Rectal smooth muscle tissue (tissue), 1 donor: ENCODE measurements around the gene SRRM1.
A peak's percentile ranks its signal among the peaks of the same experiment; 100 is the strongest.
"Not testable (repeated sequence)": the region's sequence is repeated elsewhere in the genome, so short reads cannot be mapped to it uniquely, and the experiment has no call there.

ENCODE experiments used
- H3K27ac ChIP-seq: one replicate; pipeline ENCODE4 v1.7.0; 2013; ENCODE audit warnings: low read depth, low read length, inconsistent platforms
- H3K27me3 ChIP-seq: one replicate; pipeline ENCODE4 v1.7.0; 2013; ENCODE audit warnings: low read length; ENCODE audit not compliant: control insufficient read depth, insufficient read depth
- H3K36me3 ChIP-seq: one replicate; pipeline ENCODE4 v1.7.0; 2013; ENCODE audit warnings: low read length; ENCODE audit not compliant: control insufficient read depth, insufficient read depth
- H3K4me1 ChIP-seq: one replicate; pipeline ENCODE4 v1.7.0; 2013; ENCODE audit warnings: low read length; ENCODE audit not compliant: control insufficient read depth, insufficient read depth
- H3K4me3 ChIP-seq: one replicate; pipeline ENCODE4 v1.7.0; 2013; ENCODE audit warnings: low read length
- H3K9ac ChIP-seq: one replicate; pipeline ENCODE4 v1.7.0; 2013; ENCODE audit warnings: low read length

SRRM1 gene

DNA sequence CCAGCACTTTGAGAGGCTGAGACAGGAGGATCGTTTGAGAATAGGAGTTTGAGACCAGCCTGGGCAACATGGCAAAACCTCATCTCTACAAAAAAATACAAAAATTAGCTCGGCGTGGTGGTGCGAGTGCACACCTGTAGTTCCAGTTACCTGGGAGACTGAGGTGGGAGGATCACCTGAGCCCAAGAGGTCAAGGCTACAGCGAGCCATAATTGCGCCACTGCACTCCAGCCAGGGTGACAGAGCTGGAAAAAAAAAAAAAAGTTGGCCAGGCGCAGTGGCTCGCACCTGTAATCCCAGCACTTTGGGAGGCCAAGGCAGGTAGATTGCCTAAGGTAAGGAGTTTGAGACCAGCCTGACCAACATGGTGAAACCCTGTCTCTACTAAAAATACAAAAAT is 55.2 kb downstream of the SRRM1 start:
- not testable (repeated sequence) for H3K4me1 ChIP-seq, H3K36me3 ChIP-seq, H3K4me3 ChIP-seq, H3K27me3 ChIP-seq, H3K27ac ChIP-seq, H3K9ac ChIP-seq

DNA sequence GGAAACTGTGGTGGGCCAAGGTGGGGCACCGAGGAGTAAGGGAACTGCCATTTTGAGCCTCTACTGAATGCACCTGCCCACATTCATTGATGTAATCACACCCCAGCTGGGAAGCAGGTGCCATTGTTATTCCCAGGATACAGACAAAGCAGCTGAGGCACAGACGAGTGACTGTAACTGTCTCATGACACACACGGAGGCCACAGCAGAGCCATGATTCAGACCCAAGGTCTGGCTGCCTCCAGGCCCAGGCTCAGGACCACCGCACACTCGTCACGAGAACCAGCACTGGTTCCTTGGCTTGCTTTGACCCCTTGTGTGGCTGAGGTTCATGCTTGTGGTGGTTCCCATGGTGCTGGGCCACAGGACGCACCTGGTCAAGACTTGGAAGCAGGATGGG is 56.5 kb downstream of the SRRM1 start:
- Histone ChIP-seq H3K4me1 (no peaks in the 10 kb centered on the region), H3K9ac (no peak overlapping the region), H3K27ac (no peak overlapping the region), H3K27me3 (no peaks in the 10 kb centered on the region), H3K36me3 (no peaks in the 10 kb centered on the region), H3K4me3 (no peak overlapping the region)

DNA sequence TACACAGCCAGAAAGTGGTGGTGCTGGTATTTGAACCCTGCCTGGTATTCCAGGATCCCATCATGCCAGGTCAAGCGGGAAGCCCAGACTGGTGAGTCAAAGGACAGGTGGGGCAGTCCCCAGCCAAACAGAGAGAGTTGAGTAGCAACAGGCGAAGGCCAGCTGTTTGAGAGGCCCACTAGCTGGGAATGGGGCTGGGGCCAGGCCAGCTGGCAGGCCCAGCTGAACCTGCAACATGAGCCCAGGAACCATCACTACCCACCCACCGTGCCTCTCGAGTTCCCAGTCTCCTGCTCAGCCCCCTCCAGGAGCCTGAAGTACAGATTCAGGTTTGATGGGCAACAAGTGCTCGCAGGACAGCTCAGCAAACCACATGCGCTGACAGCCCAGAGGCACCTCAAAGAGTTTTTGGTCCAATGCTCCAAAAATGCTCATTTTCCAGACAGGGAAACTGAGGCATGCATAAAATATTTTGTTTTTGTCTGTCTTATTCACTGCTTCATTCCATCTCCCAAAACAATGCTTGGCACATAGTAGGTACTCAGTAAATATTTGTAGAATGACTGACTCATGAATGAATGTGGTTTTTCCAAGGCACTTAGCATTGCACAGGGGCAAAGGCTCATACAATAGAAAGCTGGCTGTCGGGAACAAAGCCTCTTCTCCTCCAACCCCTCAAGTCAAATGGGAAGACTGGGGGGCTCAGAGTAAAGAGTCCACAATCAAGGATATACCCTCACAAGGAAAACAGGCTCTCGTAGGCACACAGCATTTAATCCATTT is 59.6 kb downstream of the SRRM1 start:
- Histone ChIP-seq H3K27me3 (no peaks in the 10 kb centered on the region), H3K36me3 (no peaks in the 10 kb centered on the region), H3K9ac (no peak overlapping the region), H3K4me3 (no peak overlapping the region), H3K4me1 (peaks cover 4% of the 10 kb centered on the region), H3K27ac (no peak overlapping the region)

DNA sequence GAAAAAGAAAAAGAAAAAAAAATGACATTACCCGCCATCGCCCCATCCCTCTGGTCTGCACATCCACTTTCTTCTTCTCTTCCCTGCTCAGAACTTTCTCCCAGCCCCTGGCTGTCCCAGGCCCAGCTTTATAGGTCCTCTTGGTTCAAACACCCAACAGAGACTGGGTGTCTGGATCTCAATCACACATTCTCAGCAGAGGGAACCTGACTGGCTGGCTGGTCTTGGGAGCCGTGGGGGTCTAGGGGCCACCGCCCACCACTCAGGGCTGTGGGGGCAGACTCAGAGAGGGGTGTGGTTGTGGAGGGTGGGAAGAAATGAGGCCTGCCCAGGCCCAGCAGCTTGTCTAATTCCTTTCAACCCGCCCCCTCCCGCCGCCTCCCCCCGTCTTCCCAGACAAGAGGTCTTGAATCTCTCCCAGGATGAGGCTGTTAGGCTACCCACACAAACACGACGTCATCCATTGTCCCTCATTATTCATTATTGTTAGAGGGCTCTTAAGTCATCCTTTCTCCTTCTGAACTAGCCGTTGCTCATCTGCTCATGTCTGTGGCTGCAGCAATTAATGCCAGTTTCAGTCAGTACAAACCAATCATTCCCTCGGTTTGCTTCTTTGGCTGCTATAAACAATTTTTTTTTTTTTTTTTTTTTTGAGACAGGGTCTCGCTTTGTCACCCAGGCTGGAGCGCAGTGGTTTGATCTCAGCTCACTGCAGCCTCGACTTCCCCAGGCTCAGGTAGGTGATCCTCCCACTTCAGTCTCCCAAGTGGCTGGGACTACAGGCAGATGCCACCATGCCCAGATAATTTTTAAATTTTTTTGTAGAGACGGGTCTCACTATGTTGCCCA is 61.5 kb downstream of the SRRM1 start:
- H3K36me3 ChIP-seq: no peaks in the 10 kb centered on the region
- no peaks in the 10 kb centered on the region for H3K27me3 ChIP-seq
- peak overlapping the region; percentile 10 for H3K27ac ChIP-seq
- peaks cover 4% of the 10 kb centered on the region for H3K4me1 ChIP-seq
- H3K4me3 ChIP-seq: no peak overlapping the region
- no peak overlapping the region for H3K9ac ChIP-seq

DNA sequence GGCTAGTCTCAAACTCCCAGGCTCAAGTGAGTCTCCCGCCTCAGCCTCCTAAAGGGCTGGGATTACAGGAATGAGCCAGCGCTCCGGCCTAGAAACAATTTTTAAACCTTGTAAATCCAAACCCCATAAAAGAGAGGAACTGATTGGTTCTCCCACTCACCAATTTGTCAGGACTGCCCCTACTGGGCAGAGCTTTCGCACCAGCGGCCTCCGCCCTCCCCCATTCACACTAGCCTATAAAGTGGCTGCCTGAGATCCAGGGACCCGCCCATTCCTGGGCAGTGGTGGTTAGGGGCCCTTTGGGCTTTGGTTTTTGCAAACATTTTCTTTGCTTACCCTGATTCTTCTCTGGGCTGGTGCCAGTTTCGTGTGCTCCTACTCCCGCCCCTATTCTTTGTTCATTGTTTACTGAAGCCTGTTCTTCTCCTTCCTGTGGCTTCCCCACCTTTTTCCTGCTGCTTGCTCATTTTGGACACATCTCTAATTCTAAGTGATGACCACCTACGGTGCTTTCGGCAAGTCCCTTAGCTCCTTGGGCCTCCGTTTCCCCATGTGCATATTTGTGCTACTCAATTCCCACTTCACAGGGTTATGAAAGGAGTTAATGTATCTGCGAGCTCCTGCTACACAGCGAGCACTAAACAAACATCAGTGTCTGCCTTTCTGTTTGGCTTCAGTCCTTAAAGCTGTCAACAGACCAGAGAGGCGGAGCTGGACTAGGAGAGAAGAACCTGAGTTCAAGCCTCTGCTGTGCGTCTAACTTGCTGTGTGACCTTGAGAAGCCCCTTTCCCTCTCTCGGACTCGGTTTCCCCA is 62.4 kb downstream of the SRRM1 start:
- peak overlapping the region; percentile 44 for H3K4me3 ChIP-seq
- H3K36me3 ChIP-seq: no peaks in the 10 kb centered on the region
- peak overlapping the region; percentile 10 for H3K27ac ChIP-seq
- no peak overlapping the region for H3K9ac ChIP-seq
- peaks cover 4% of the 10 kb centered on the region for H3K4me1 ChIP-seq
- no peaks in the 10 kb centered on the region for H3K27me3 ChIP-seq

DNA sequence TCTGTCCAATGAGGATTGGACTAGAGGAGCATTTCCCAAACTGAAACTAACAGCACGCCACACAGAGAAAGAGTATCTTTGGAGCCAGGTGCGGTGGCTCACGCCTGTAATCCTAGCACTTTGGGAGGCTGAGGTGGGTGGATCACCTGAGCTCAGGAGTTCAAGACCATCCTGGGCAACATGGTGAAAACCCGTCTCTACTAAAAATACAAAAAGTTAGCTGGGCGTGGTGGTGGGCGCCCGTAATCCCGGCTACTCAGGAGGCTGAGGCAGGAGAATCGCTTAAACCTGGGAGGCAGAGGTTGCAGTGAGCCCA is 62.9 kb downstream of the SRRM1 start:
- H3K4me3 ChIP-seq: peak overlapping the region; percentile 44
- H3K27me3 ChIP-seq, H3K4me1 ChIP-seq, H3K9ac ChIP-seq, H3K27ac ChIP-seq, H3K36me3 ChIP-seq: not testable (repeated sequence)

DNA sequence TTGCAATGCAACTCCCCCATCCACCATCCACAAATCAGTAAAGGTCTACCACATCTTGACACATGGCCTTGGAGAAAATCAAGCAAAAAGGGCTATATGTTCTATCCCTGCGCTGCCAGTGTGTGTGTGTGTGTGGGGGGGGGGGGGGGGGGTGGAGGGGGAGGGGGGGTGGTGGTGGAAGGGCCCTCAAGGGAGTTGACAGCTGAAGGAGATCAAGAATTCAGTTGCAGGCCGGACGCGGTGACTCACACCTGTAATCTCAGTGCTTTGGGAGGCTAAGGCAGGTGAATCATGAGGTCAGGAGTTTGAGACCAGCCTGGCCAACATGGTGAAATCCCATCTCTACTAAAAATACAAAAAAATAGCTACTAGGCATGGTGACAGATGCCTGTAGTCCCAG is 64.6 kb downstream of the SRRM1 start:
- peaks cover 4% of the 10 kb centered on the region for H3K4me1 ChIP-seq
- H3K4me3 ChIP-seq: no peak overlapping the region
- no peak overlapping the region for H3K9ac ChIP-seq
- H3K36me3 ChIP-seq: no peaks in the 10 kb centered on the region
- H3K27me3 ChIP-seq: no peaks in the 10 kb centered on the region
- no peak overlapping the region for H3K27ac ChIP-seq

DNA sequence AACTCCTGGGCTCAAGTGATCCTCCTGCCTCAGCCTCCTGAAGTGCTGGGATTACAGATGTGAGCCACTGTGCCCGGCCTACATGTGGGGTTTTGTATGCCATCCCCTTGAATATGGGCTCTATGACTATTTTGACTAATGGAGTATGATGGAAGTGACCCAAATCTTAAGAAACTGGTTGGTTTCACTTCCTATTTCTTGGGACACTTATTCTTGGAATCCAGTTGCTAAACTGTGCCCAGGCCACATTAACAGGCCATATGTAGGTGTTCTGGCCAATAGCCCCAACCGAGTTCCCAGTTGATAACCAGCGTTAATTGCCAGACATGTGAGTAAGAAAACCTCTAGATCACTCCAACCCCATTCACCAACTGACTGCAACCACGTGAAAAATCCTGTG is 65.8 kb downstream of the SRRM1 start:
- Histone ChIP-seq H3K36me3 (no peaks in the 10 kb centered on the region), H3K4me3 (no peak overlapping the region), H3K27me3 (no peaks in the 10 kb centered on the region), H3K27ac (no peak overlapping the region), H3K4me1 (peaks cover 4% of the 10 kb centered on the region), H3K9ac (no peak overlapping the region)

DNA sequence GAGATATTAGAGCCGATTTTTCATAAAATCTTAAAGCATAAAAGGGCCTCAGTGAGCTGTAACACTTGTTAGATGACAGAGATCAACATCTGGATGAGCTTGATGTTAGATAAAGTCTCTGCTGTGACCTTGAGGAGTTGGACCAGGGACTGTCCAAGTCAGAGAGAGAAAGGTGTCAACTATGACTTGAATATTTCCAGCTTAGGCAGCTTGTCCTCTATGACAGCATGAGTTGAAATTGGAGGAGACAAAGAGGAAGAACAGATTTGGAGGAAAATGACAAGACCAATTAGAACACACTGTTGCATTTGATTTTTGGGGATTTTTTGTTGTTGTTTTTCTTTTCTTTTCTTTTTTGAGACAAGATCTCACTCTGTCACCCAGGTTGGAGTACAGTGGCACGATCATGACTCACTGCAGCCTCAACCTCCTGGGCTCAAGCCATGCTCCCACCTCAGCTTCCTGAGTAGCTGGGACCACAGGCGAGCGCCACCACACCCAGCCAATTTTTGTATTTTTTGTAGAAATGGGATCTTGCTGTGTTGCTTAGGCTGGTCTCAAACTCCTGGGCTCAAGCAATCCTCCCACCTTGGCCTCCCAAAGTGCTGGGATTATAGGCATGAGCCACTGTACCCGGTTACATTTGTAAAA is 66.8 kb downstream of the SRRM1 start:
- Histone ChIP-seq H3K9ac (no peak overlapping the region), H3K27me3 (no peaks in the 10 kb centered on the region), H3K27ac (no peak overlapping the region), H3K4me3 (no peak overlapping the region), H3K4me1 (peaks cover 4% of the 10 kb centered on the region), H3K36me3 (no peaks in the 10 kb centered on the region)

DNA sequence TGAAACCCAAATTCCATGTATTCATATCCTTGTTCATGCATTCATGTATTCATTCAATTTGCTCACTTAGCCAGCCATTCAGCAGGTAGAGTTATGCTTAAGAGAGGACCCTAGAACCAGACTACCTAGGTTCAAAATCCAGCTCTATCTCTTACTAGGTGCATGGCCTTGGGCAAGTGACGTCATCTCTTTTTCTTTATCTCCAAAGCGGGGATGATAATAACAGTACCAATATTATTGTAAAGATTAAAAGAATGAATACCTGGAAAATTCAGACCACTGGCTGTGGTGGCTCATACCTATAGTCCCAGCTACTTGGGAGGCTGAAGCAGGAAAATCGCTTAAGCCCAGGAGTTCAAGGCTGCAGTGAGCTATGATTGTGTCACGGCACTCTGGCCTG is 68.2 kb downstream of the SRRM1 start:
- Histone ChIP-seq H3K36me3 (no peaks in the 10 kb centered on the region), H3K27me3 (no peaks in the 10 kb centered on the region), H3K4me3 (no peak overlapping the region), H3K27ac (no peak overlapping the region), H3K9ac (no peak overlapping the region), H3K4me1 (no peaks in the 10 kb centered on the region)

DNA sequence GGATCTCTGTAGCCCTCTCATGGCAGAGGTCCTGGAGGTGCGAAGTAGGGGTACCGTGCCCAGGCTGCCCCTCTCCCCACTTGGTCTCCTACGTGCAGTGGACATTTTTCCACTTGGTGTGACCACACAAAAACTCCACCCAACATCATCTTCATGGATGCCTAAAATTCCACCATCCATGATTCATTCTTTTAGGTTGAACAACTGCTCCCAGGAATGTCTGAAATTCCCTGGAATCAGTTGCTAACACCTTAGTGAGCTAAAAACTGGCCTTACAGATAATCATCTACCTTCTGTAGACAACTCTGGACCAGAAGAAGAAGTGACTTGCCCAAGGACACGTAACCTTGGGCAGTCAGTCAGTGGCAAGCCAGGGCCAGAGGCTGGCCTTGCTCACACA is 70.1 kb downstream of the SRRM1 start:
- H3K27ac ChIP-seq: no peak overlapping the region
- H3K4me1 ChIP-seq: no peaks in the 10 kb centered on the region
- no peaks in the 10 kb centered on the region for H3K36me3 ChIP-seq
- H3K27me3 ChIP-seq: no peaks in the 10 kb centered on the region
- H3K9ac ChIP-seq: no peak overlapping the region
- no peak overlapping the region for H3K4me3 ChIP-seq

DNA sequence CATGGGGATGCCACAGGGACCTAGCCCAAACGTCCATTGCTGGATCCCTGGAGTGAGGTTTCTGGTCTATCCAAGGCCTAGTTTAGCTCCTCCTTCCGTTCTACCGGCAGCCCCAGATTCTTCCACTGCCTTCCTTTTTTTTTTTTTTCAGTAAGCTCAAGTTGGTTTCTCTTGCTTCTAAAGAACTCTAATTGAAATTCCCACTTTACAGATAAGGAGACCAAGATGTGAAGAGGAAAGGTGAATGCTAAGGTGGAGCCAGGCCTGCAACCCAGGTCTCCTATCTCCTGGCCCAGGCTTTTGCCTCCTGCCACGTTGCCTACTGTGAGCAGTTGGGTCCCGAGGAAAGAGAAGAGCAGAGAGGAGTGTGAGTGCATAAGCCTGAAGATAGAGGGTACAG is 70.6 kb downstream of the SRRM1 start:
- Histone ChIP-seq H3K36me3 (no peaks in the 10 kb centered on the region), H3K27me3 (no peaks in the 10 kb centered on the region), H3K4me3 (no peak overlapping the region), H3K9ac (no peak overlapping the region), H3K4me1 (no peaks in the 10 kb centered on the region), H3K27ac (no peak overlapping the region)
